HepG2 (cell line): ENCODE results near the gene C14orf119. TPM values are rescaled to one million over a fixed set of nuclear protein-coding genes. Genes with fewer than 3 reads are reported as not detected.

Experiments used
- ARNT2 ChIP-seq: sonication (generic); formaldehyde crosslinking; IDR thresholded peaks from 2 replicates; pipeline ENCODE4 v1.8.0; 2022; ENCODE audit warnings: mild to moderate bottlenecking, low read depth, missing genetic modification reagents, moderate library complexity
- ASH2L ChIP-seq: fragments of 300-600, 200-600 bp; sonication (generic); IDR thresholded peaks from 2 replicates; pipeline ENCODE4 v1.7.0; 2017; ENCODE audit warnings: low read depth, mild to moderate bottlenecking, moderate library complexity, mixed read lengths, low read length; ENCODE audit not compliant: insufficient read length
- BRCA1 ChIP-seq: sonication (generic); formaldehyde crosslinking; IDR thresholded peaks from 2 replicates; pipeline ENCODE4 v1.4.0; 2020; ENCODE audit warnings: missing genetic modification reagents
- FOXO4 ChIP-seq: sonication (generic); formaldehyde crosslinking; conservative IDR thresholded peaks from 2 replicates; pipeline ENCODE4 v1.8.1; 2023; ENCODE audit warnings: missing genetic modification reagents
- HNRNPLL ChIP-seq: fragments of 200-400 bp; formaldehyde crosslinking; IDR thresholded peaks from 2 replicates; pipeline ENCODE4 v1.6.1; 2017; ENCODE audit warnings: mild to moderate bottlenecking, low read depth, low read length; ENCODE audit not compliant: poor library complexity, severe bottlenecking
- MBD4 ChIP-seq: IDR thresholded peaks from 2 replicates; pipeline ENCODE4 v1.6.1; 2012; ENCODE audit warnings: low read length, inconsistent platforms, borderline replicate concordance
- PCBP1 ChIP-seq: fragments of 200-400 bp; formaldehyde crosslinking; IDR thresholded peaks from 2 replicates; pipeline ENCODE4 v1.6.1; 2017; ENCODE audit warnings: mild to moderate bottlenecking, low read depth, low read length, borderline replicate concordance
- POGZ ChIP-seq: sonication (generic); formaldehyde crosslinking; IDR thresholded peaks from 2 replicates; pipeline ENCODE4 v1.4.0; 2020; ENCODE audit warnings: mild to moderate bottlenecking, missing genetic modification reagents
- PRDM15 ChIP-seq: sonication (generic); formaldehyde crosslinking; IDR thresholded peaks from 2 replicates; pipeline ENCODE4 v1.4.0; 2020; ENCODE audit warnings: missing genetic modification reagents
- SRF ChIP-seq: IDR thresholded peaks from 2 replicates; pipeline ENCODE4 v1.6.1; 2011; ENCODE audit warnings: mild to moderate bottlenecking, low read depth, low read length, moderate library complexity
- UBTF ChIP-seq: sonication (generic); formaldehyde crosslinking; IDR thresholded peaks from 2 replicates; pipeline ENCODE4 v1.4.0; 2020; ENCODE audit warnings: mild to moderate bottlenecking, missing genetic modification reagents
- YEATS2 ChIP-seq: sonication (generic); formaldehyde crosslinking; IDR thresholded peaks from 2 replicates; pipeline ENCODE4 v1.4.0; 2020; ENCODE audit warnings: missing genetic modification reagents, borderline replicate concordance
- ZBTB1 ChIP-seq: sonication (generic); formaldehyde crosslinking; IDR thresholded peaks from 2 replicates; pipeline ENCODE4 v1.4.0; 2020; ENCODE audit warnings: missing genetic modification reagents, borderline replicate concordance
- ZNF20 ChIP-seq: sonication (generic); formaldehyde crosslinking; IDR thresholded peaks from 2 replicates; pipeline ENCODE4 v1.4.0; 2020; ENCODE audit warnings: mild to moderate bottlenecking, moderate library complexity, missing genetic modification reagents
- ZNF230 ChIP-seq: sonication (generic); formaldehyde crosslinking; IDR thresholded peaks from 2 replicates; pipeline ENCODE4 v1.4.0; 2020; ENCODE audit warnings: mild to moderate bottlenecking, missing genetic modification reagents
- ZNF280D ChIP-seq: sonication (generic); formaldehyde crosslinking; IDR thresholded peaks from 2 replicates; pipeline ENCODE4 v1.5.1; 2020; ENCODE audit warnings: mild to moderate bottlenecking, missing genetic modification reagents
- ZNF747 ChIP-seq: sonication (generic); formaldehyde crosslinking; IDR thresholded peaks from 2 replicates; pipeline ENCODE4 v1.8.1; 2023; ENCODE audit warnings: missing genetic modification reagents, mild to moderate bottlenecking, borderline replicate concordance
- ZNF788 ChIP-seq: sonication (generic); formaldehyde crosslinking; IDR thresholded peaks from 2 replicates; pipeline ENCODE4 v1.5.0; 2020; ENCODE audit warnings: mild to moderate bottlenecking, missing genetic modification reagents, borderline replicate concordance
- polyA plus RNA-seq, 8 experiments: library from polyadenylated mRNA; depleted of rRNA in 3 of 8; stranded (reverse) in 7 of 8; unstranded in 1 of 8; fragments of >200 nt; fragmentation: Illumina TruSeq in 4 of 8; extraction: Trizol in 4 of 8; gene quantifications; 2 replicates each; pipeline versions ENCODE4 v1.2.1 to v1.2.3, GENCODE V29; 2011 to 2016; ENCODE audit warnings: low read depth in 4 of 8, missing spikeins in 1 of 8, mixed read lengths in 1 of 8; ENCODE audit not compliant: insufficient read depth in 1 of 8
- total RNA-seq, 5 experiments: library from RNA; depleted of rRNA; stranded (reverse); fragments of >200 nt; fragmentation: Illumina TruSeq; extraction: Trizol; gene quantifications; 2 replicates each; pipeline ENCODE4 v1.2.3, GENCODE V29; 2016; ENCODE audit warnings: low read depth in 1 of 5

C14orf119 gene
- total and polyA plus RNA-seq, 2 of the 13 experiments (the other 11 are each of a cell fraction or from before 2014, with no cell fraction given) = 117 to 206 TPM

- no peak for TF ChIP-seq PRDM15 (CRISPR knock-in tag)
- peak; percentile 46; the same call in 1 of the 2 replicates for TF ChIP-seq UBTF (CRISPR knock-in tag)
- TF ChIP-seq ARNT2 = peak; percentile 95; the same call in 1 of the 2 replicates
- TF ChIP-seq ZNF280D = no peak; the same call in none of the 2 replicates
- peak; percentile 94 for TF ChIP-seq ASH2L
- 0 out of 2 replicates have a peak, but pooled peaks have one; percentile 30 for TF ChIP-seq ZNF230 (CRISPR knock-in tag)
- no peak for TF ChIP-seq FOXO4 (CRISPR knock-in tag)
- TF ChIP-seq ZBTB1 (CRISPR knock-in tag) = no peak
- peak; percentile 81 for TF ChIP-seq ZNF747 (CRISPR knock-in tag)
- TF ChIP-seq ZNF788 (CRISPR knock-in tag) = peak; percentile 93; the same call in 1 of the 2 replicates
- no peak for TF ChIP-seq BRCA1 (CRISPR knock-in tag)
- 0 out of 2 replicates have a peak, but pooled peaks have one; percentile 4 for TF ChIP-seq SRF
- peak; percentile 56 for TF ChIP-seq HNRNPLL
- TF ChIP-seq ZNF20 (CRISPR knock-in tag) = no peak
- TF ChIP-seq MBD4 = no peak
- peak; percentile 89 for TF ChIP-seq POGZ (CRISPR knock-in tag)
- TF ChIP-seq YEATS2 (CRISPR knock-in tag) = peak; percentile 91
- TF ChIP-seq PCBP1 = 0 out of 2 replicates have a peak, but pooled peaks have one; percentile 80
Observed at GRCh38 chr14:23071244-23071920, 23.9 kb upstream of the C14orf119 start (continued).
